HG02588 (cell line): Measurements from ENCODE around the gene CHRM1.
"Not testable (repeated sequence)": the region's sequence is repeated elsewhere in the genome, so short reads cannot be mapped to it uniquely, and the experiment has no call there.

ENCODE experiments used
- ATAC-seq: cut with Tn5 transposase; IDR thresholded peaks from one replicate; pipeline ENCODE4 v1.9.1; 2021; ENCODE audit warnings: mild to moderate bottlenecking, moderate library complexity; ENCODE audit not compliant: unreplicated experiment

The CHRM1 gene

DNA sequence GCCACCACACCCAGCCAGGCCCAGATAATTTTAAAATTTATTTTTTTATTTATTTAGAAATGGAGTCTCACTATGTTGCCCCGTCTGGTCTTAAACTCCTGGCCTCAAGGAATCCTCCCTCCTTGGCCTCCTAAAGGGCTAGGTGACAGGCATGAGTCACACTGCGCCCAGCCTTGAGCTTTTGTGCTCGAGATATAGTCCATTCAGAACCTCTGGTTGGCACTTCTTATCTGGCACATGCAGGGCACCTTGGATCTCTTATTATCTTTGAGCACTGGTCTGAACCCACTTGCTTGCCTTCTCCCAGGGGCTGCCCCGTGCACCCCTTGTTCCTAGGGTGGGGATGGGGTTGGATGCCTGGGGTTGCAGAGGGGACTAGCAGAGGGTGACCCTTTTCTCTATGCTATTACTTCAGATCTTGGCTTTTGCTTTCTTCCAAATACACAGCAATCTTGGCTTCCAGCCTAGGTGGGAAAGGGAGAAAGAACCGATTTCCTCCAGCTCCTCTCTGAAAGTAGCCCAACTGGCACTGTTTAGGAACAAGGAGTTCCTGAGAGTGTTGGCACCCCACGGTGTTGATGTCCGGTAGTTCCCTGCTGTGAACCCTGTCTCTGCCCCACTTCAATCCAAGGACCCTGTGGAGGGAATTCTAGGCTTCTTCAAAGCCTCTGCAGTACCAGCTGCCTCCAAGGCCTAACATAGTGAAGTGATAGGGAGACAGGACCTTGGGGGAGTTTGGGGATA lies 41.8 kb downstream of the CHRM1 start:
- ATAC-seq = no peak

DNA sequence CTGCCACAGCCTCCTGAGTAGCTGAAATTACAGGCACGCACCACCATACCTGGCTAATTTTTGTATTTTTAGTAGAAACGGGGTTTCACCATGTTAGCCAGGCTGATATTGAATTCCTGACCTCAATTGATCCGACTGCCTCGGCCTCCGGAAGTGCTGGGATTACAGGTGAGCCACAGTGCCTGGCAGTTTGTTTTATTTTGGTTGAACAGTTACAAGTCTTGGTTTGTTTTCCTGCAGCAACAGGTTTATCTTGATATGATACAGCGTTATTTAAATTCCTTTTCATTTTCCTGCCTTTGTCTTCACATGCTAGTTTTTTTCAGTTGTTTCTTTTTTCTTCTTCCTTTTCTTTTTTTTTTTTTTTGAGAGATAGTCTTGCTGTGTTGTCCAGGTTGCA lies 44.5 kb downstream of the CHRM1 start:
- no peak for ATAC-seq

DNA sequence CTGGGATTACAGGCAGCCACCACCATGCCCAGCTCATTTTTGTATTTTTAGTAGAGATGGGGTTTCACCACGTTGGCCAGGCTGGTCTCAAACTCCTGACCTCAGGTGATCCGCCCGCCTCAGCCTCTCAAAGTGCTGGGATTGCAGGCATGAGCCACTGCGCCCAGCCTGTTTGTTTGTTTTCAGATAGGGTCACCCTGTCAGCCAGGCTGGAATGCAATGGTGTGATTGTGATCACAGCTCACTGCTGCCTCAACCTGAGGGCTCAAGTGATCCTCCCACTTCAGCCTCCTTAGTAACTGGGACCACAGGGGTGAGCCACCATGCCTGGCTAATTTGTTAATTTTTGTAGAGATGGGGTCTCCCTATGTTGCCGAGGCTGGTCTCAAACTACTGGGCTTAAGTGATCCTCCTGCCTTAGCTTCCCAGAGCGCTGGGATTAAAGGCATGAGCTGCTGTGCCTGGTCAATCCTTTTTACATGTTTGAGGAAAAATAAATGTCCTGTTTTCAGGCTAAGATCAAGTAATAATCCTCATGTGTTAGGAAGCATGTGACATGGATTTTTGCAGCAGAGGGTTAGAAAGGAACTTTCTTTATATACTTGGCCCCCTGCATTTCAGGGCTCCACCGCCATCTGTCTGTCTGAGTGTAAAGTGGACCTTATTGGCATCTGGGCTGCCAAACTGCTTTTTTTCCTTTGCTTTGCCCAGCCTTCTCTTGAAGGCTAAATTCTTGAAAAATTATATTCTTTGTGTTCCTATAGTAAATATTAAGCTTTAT lies 45.3 kb downstream of the CHRM1 start:
- no peak for ATAC-seq

DNA sequence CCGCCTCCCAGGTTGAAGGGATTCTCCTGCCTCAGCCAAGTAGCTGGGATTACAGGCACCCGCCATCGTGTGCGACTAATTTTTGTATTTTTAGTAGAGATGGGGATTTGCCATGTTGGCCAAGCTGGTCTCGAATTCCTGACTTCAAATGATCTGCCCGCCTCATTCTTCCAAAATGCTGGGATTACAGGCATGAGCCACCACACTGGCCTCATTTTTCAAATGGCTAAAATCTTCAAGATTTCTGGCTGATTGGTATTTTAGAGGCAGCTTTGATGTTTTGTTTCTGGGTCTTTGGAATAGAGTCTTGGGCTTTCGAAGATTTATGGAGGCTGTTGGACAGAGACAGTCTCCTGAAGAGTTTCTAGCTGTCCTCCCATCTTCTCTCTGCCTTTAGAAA lies 46.3 kb downstream of the CHRM1 start:
- no peak for ATAC-seq

DNA sequence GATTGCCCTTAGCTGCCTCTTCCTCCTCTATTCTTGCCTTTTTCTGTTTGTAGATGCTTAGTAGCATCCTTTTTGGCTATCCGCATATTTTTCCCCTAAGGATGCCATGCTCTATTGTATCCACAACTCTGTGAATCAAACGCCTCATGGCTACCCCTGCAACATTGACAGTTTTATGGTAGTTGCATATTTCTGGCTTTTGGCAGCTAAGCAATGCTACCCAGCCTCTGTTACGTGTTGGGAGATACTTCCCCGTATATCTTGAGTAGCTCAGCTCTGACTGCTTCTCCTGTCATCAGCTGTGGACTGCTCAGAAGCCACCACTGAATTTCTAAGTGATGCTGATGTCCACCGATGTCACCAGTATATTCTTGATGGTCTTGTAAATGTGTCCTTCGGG lies 55.5 kb downstream of the CHRM1 start:
- ATAC-seq = no peak

DNA sequence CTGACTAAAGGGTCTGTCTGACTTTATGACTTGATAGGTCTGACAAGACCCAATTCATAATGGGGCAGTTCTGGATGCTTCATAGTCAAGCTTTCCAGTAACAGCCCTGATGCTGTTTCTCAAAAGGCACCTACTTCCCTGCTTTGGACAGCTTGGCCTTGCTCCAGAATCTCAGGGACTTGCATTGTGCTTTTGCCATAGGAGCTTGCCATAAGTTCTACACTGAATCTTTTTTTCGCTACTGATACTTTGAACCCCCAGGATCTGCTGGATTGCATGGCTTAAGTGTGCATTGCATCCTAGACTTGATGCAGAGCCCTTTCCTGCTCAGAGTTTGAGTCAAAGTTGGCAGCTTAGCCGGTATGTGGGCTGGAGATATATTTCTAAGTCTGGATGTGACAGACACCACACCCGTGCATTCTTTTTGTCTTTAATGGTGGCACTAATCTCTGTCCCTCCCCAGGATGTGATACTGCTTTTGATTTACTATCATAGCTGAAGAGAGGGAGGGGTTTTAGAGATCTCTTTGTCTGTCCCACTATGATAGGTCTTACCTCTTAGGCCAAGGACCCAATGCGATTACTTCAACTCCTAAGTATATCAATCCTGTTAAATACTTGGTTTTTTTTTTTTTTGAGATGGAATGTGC lies 57.4 kb downstream of the CHRM1 start:
- no peak for ATAC-seq

DNA sequence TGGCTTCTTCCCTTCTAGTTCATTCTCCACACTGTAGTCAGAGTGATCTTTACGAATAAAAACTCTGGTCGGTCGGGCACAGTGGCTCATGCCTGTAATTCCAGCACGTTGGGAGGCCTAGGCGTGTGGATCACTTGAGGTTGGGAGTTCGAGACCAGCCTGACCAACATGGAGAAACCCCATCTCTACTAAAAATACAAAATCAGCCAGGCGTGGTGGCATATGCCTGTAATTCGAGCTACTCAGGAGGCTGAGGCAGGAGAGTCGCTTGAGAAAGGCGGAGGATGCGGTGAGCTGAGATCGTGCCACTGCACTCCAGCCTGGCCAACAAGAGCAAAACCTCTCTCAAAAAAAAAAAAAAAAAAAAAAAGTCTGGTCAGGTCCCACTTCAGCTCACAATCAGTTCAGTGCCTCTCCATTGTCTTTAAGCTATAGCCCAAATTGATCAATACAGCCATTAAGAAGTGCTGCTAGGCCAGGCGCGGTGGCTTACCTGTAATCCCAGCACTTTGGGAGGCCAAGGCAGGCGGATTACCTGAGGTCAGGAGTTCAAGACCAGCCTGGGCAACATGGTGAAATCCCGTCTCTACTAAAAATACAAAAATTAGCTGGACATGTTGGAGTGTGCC lies 59.5 kb downstream of the CHRM1 start:
- not testable (repeated sequence) for ATAC-seq

DNA sequence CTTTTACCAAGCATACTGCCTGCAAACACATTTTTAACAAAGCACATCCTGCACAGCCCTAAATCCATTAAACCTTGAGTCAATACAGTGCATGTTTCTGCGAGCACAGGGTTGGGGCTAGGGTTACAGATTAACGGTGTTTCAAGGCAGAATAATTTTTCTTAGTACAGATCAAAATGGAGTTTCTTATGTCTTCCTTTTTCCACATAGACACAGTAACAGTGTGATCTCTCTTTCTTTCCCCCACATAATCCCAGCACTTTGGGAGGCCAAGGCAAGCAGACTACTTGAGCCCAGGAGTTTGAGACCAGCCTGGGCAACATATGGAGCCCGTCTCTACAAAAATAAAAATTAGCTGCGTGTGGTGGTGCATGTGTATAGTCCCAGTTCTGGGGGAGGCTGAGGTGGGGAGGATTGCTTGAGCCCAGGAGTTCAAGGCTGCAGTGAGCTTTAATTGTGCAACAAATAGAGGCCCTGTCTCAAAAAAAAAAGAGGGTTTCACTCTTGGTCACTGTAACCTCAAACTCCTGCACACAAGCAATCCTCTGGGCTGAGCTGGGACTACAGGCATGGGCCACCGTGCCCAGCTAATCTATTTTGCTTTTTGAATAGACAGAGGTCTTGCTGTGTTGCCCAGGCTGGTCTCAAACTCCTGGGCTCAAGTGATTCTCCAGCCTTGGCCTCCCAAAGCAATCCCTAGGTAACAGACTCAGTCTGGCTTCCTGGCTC lies 60.2 kb downstream of the CHRM1 start:
- ATAC-seq = no peak

DNA sequence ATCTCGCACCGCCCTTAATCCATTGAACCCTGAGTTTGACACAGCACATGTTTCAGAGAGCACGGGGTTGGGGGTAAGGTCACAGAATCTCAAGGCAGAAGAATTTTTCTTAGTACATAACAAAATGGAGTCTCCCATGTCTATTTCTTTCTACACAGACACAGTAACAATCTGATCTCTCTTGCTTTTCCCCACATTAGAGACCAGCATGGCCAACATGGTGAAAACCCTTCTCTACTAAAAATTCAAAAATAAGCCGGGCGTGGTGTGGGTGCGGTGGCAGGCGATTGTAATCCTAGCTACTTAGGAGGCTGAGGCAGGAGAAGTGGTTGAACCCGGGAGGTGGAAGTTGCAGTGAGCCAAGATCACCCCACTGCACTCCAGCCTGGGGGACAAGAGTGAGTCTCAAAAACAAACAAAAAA lies 61.9 kb downstream of the CHRM1 start:
- ATAC-seq = not testable (repeated sequence)
